M059J (cell line): ENCODE measurements around the gene PXT1. TPM values are rescaled to one million over a fixed set of nuclear protein-coding genes. Genes with fewer than 3 reads are reported as not detected.

Experiments used
- DNase-seq: peaks from one replicate; pipeline ENCODE4 v3.0.0-alpha.2; 2012; ENCODE audit warnings: low read depth
- total RNA-seq: library from RNA; depleted of rRNA; stranded (reverse); fragments of >200 nt; shearing (Covaris generic); gene quantifications from 2 replicates; pipeline ENCODE4 v1.2.3, GENCODE V29; 2014; rRNA removed

The PXT1 gene
- total RNA-seq, 1 experiment from 2014 or later: not detected

GRCh38 chr6:36346486-36347273, 96.0 kb downstream of the PXT1 start:
- no peak for DNase-seq

- no peak for DNase-seq
Observed at GRCh38 chr6:36345681-36346466, 96.8 kb downstream of the PXT1 start.

- no peak for DNase-seq
Observed at GRCh38 chr6:36343109-36343680, 99.5 kb downstream of the PXT1 start.

DNA sequence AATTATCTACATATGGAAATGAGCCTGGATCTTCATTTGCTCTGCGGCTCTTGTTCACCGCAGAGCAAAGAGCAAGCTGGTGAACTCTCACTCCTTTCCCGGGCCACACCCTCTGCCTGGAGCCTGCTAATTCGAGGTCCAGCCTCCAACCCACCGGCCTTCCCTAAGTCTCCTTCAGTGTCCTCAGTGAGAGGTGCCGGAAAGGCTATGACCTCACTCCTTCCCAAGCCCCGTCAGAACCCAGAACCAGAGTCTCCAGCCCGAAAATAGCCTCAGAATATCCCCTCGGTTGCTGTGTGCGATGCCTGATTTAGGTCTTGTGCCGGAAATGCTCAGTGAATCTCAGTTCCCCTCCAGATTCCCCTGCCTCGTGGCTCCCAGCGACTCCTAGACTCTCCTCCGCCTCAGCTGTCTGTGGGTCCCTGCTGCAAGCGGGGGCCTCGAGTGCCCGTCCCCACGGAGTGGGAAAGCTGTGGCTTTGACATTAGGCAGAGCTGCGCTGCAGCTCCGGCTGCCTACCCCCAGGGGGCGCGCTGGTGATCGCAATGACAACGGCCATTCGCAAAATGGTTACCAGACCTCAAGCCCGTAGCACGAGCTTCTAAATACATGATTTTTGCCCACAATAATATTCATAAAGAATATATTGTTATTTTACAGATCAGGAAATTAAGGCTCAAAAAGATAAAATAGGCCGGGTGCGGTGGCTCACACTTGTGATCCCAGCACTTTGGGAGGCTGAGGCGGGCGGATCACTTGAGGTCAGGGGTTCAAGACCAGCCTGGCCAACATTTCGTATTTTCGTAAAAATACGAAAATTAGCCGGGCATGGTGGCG, 101.8 kb downstream of the PXT1 start:
- peak; percentile 66 for DNase-seq

Other genes with a start within 250 kb of the PXT1 start
- 22.2 and 35.1 TPM in 2 replicates for gene BRPF3, start 246.1 kb downstream of the PXT1 start, total RNA-seq
- gene PNPLA1, start 172.8 kb downstream of the PXT1 start, total RNA-seq: 0.05 and 0.27 TPM in 2 replicates
- not detected in 2 replicates for gene BNIP5, start 106.0 kb downstream of the PXT1 start, total RNA-seq
- gene ETV7, start 55.2 kb downstream of the PXT1 start, total RNA-seq: 14.4 and 19.0 TPM in 2 replicates
- 53.9 and 82.9 TPM in 2 replicates for gene KCTD20, start 146 bp upstream of the PXT1 start, total RNA-seq
- 52.8 and 67.6 TPM in 2 replicates for gene STK38, start 104.6 kb upstream of the PXT1 start, total RNA-seq
- 348 and 518 TPM in 2 replicates for gene SRSF3, start 151.5 kb upstream of the PXT1 start, total RNA-seq
- 48.5 and 53.0 TPM in 2 replicates for gene CDKN1A, start 235.9 kb upstream of the PXT1 start, total RNA-seq